ENCODE data around the gene RHBDL1. TPM values are rescaled to one million over a fixed set of nuclear protein-coding genes. Genes with fewer than 3 reads are reported as not detected.

Gene RHBDL1
- total RNA-seq, 1 experiment from 2014 or later, result 12.7 TPM

GRCh38 chr16:711084-711483, 35.6 kb downstream of the RHBDL1 start:
- ChIA-PET RAD21 (ENCODE audit: low non-redundant PET in 1 of 2, low total read pairs in 2 of 2, uncharacterized antibody in 2 of 2, unreplicated experiment in 2 of 2) (no interaction called here), CTCF (interaction anchor here (1.5 kb wide), 1 partner anchor 17 kb away, joined by 3 read pairs; no protein-coding TSS in a partner anchor), POLR2A (interaction anchor here (2.1 kb wide), 1 partner anchor 77 kb away, joined by 9 read pairs; the partner anchor contains the start of genes CHTF18 and RPUSD1)
- Histone ChIP-seq H3K27me3 (ENCODE audit: insufficient read depth, low read length) (no peaks in the 10 kb centered on the region), H3K9me3 (ENCODE audit: control insufficient read depth in 1 of 2, insufficient read depth in 1 of 2, low read depth in 1 of 2, low read length in 2 of 2) (no peaks in the 10 kb centered on the region), H3K9me2 (ENCODE audit: insufficient read depth) (no peaks in the 10 kb centered on the region), H2AFZ (ENCODE audit: low read depth, low read length, poor library complexity, severe bottlenecking) (no peak overlapping the region), H3K36me3 (ENCODE audit: control insufficient read depth in 1 of 2, insufficient read depth in 2 of 2, low read length in 2 of 2) (no peaks in the 10 kb centered on the region), H4K20me1 (ENCODE audit: insufficient read depth) (no peaks in the 10 kb centered on the region), H3K27ac (ENCODE audit: low read depth, low read length) (no peak overlapping the region), H3K4me3 (replicated peaks in 1 of 2; ENCODE audit: low read depth in 1 of 2, low read length in 2 of 2) (no peak overlapping the region), H3K9ac (ENCODE audit: low read length) (no peak overlapping the region), H3K79me2 (ENCODE audit: insufficient read depth, low read length) (peaks cover 4% of the 10 kb centered on the region; the same call in 1 of the 2 replicates), H3K4me1 (ENCODE audit: control insufficient read depth in 1 of 2, insufficient read depth in 2 of 2, low read length in 2 of 2) (peaks cover 17 to 55% of the 10 kb centered on the region in 2 experiments), H3K4me2 (ENCODE audit: low read length) (peak overlapping the region; percentile 59; the same call in 1 of the 2 replicates)
- no peak for TF ChIP-seq CTCF (IDR thresholded peaks at IDR 0.05 in 2 of 3, conservative IDR thresholded peaks at IDR 0.05 in 1 of 3; ENCODE audit: borderline replicate concordance in 1 of 3, insufficient read depth in 1 of 3, low read depth in 2 of 3, low read length in 2 of 3)
- no peak for DNase-seq (ENCODE audit: low read depth, low spot score)
- intact Hi-C loops (cut with micrococcal nuclease), result loop anchor here (5.0 kb wide), 2 partner anchors 166 to 346 kb away; no protein-coding TSS in a partner anchor
- no peak for ATAC-seq
- no TSS peak for BruUV-seq (replicated peaks)

GRCh38 chr16:711548-712320, 36.3 kb downstream of the RHBDL1 start:
- peaks cover 3% of the 10 kb centered on the region; the same call in 1 of the 2 replicates for H4K20me1 ChIP-seq (ENCODE audit: insufficient read depth)
- peak overlapping the region; percentile 61 for H2AFZ ChIP-seq (ENCODE audit: low read depth, low read length, poor library complexity, severe bottlenecking)
- no peaks in the 10 kb centered on the region for H3K9me3 ChIP-seq (ENCODE audit: control insufficient read depth in 1 of 2, insufficient read depth in 1 of 2, low read depth in 1 of 2, low read length in 2 of 2)
- H3K9ac ChIP-seq (ENCODE audit: low read length), result peak overlapping the region; percentile 35
- H3K4me3 ChIP-seq (replicated peaks in 1 of 2; ENCODE audit: low read depth in 1 of 2, low read length in 2 of 2), result no peak overlapping the region
- H3K79me2 ChIP-seq (ENCODE audit: insufficient read depth, low read length), result peaks cover 10% of the 10 kb centered on the region
- peak overlapping the region; percentile 55; the same call in 1 of the 2 replicates for H3K27ac ChIP-seq (ENCODE audit: low read depth, low read length)
- TF ChIP-seq SP1 (IDR thresholded peaks at IDR 0.05; ENCODE audit: low read depth) (no peak), SIN3A (IDR thresholded peaks at IDR 0.05; ENCODE audit: low read depth) (no peak), CTCF (IDR thresholded peaks at IDR 0.05 in 2 of 3, conservative IDR thresholded peaks at IDR 0.05 in 1 of 3; ENCODE audit: borderline replicate concordance in 1 of 3, insufficient read depth in 1 of 3, low read depth in 2 of 3, low read length in 2 of 3) (peak in 2 of 3 experiments; percentile 82 to 96; a peak in 4 of 6 replicates)
- peak overlapping the region; percentile 59 for H3K4me2 ChIP-seq (ENCODE audit: low read length)
- peaks cover 21 to 57% of the 10 kb centered on the region in 2 experiments for H3K4me1 ChIP-seq (ENCODE audit: control insufficient read depth in 1 of 2, insufficient read depth in 2 of 2, low read length in 2 of 2)
- ChIA-PET CTCF (interaction anchor here (0.7 to 2.7 kb wide), 14 partner anchors 9 to 391 kb away, joined by 3 to 19 read pairs (median 8); partner anchors contain the start of genes ANTKMT, CCDC78, CHTF18 and HAGHL), RAD21 (ENCODE audit: low non-redundant PET in 1 of 2, low total read pairs in 2 of 2, uncharacterized antibody in 2 of 2, unreplicated experiment in 2 of 2) (interaction anchor here in 1 of 2 experiments (1.0 to 1.1 kb wide), 2 partner anchors 77 to 93 kb away, joined by 3 read pairs; partner anchors contain the start of genes CHTF18 and RPUSD1), POLR2A (interaction anchor here (0.7 to 2.1 kb wide), 4 partner anchors 16 to 77 kb away, joined by 3 to 9 read pairs (median 4); partner anchors contain the start of genes CHTF18 and RPUSD1)
- ATAC-seq, result peak; percentile 57
- H3K36me3 ChIP-seq (ENCODE audit: control insufficient read depth in 1 of 2, insufficient read depth in 2 of 2, low read length in 2 of 2), result no peaks in the 10 kb centered on the region
- H3K9me2 ChIP-seq (ENCODE audit: insufficient read depth), result no peaks in the 10 kb centered on the region
- no peaks in the 10 kb centered on the region for H3K27me3 ChIP-seq (ENCODE audit: insufficient read depth, low read length)
- BruUV-seq (replicated peaks), result no TSS peak
- DNase-seq (ENCODE audit: low read depth, low spot score), result no peak
- intact Hi-C loops (cut with micrococcal nuclease), result loop anchor here (1.0 to 5.0 kb wide), 3 partner anchors 74 to 346 kb away; no protein-coding TSS in a partner anchor

All from HCT116 (cell line).